ENCODE results near the gene RGSL1.

GRCh38 chr1:182549811-182550210 lies 99.9 kb downstream of the RGSL1 start:
- TF ChIP-seq POLR2A (IDR thresholded peaks at IDR 0.05; ENCODE audit: low read depth, low read length) (no peak), TAF1 (IDR thresholded peaks at IDR 0.05; ENCODE audit: low read depth, low read length) (no peak), POLR2AphosphoS5 (IDR thresholded peaks at IDR 0.05; ENCODE audit: low read depth, low read length) (no peak), SPI1 (IDR thresholded peaks at IDR 0.05; ENCODE audit: low read depth, low read length) (no peak), POU2F2 (IDR thresholded peaks at IDR 0.05; ENCODE audit: low read depth, low read length) (no peak)
